Panc1 (cell line): ENCODE results near the gene LHX3. TPM values are rescaled to one million over a fixed set of nuclear protein-coding genes. Genes with fewer than 3 reads are reported as not detected.

ENCODE experiments used
- ATAC-seq: fragments of 200-7000 bp; cut with Tn5 transposase; 2 replicates; pipeline ENCODE4 v1.9.1; 2020; ENCODE audit warnings: mild to moderate bottlenecking, moderate library complexity
- BruUV-seq: library from RNA; stranded (reverse); fragments of 400-500 nt; replicated peaks from 2 replicates; lab custom pipeline; 2021; lab: Mats Ljungman, UMichigan
- CTCF ChIA-PET: fragments of 300-600 bp; sonication (Branson Sonifier 250); formaldehyde crosslinking; loops from one replicate; lab custom pipeline; 2022; ENCODE audit warnings: antibody characterized with exemption; lab: Charles Lee
- POLR2A ChIA-PET: fragments of 300-600 bp; sonication (Branson Sonifier 250); formaldehyde crosslinking; loops from one replicate; lab custom pipeline; 2022; ENCODE audit warnings: antibody characterized with exemption; lab: Charles Lee
- DNase-seq: peaks from one replicate; pipeline ENCODE4 v3.0.0-alpha.2; 2010; ENCODE audit warnings: low read depth, low spot score
- H3K27ac ChIP-seq: 2 replicates; pipeline ENCODE4 v1.5.1; 2011; ENCODE audit warnings: mild to moderate bottlenecking, low read length, inconsistent platforms
- H3K27me3 ChIP-seq: fragments of 200-500 bp; sonication (Bioruptor generic); 2 replicates; pipeline ENCODE4 v1.6.0; 2014; ENCODE audit warnings: low read length, inconsistent platforms; ENCODE audit not compliant: control insufficient read depth, insufficient read depth
- H3K36me3 ChIP-seq: fragments of 200-500 bp; sonication (Bioruptor generic); 2 replicates; pipeline ENCODE4 v1.5.1; 2014; ENCODE audit warnings: inconsistent platforms, mild to moderate bottlenecking, low read length, moderate library complexity; ENCODE audit not compliant: control insufficient read depth, insufficient read depth
- H3K4me1 ChIP-seq: 2 replicates; pipeline ENCODE4 v1.5.1; 2011; ENCODE audit warnings: inconsistent platforms, mild to moderate bottlenecking, low read length, moderate library complexity; ENCODE audit not compliant: control insufficient read depth, insufficient read depth
- H3K4me3 ChIP-seq, 2 experiments: 2 replicates each; pipeline ENCODE4 v1.5.1; 2011 to 2012; ENCODE audit warnings: low read depth in 2 of 2, low read length in 2 of 2, mild to moderate bottlenecking in 2 of 2, inconsistent platforms in 1 of 2, moderate library complexity in 1 of 2
- H3K9me3 ChIP-seq: fragments of 200-500 bp; sonication (Bioruptor generic); 2 replicates; pipeline ENCODE4 v1.5.1; 2014; ENCODE audit warnings: low read depth, mild to moderate bottlenecking, inconsistent platforms, low read length, moderate library complexity; ENCODE audit not compliant: control insufficient read depth, insufficient read depth
- POLR2AphosphoS5 ChIP-seq: IDR thresholded peaks from 2 replicates; pipeline ENCODE4 v1.6.1; 2012; ENCODE audit warnings: mild to moderate bottlenecking, low read depth, low read length, moderate library complexity
- SIN3A ChIP-seq: IDR thresholded peaks from 2 replicates; pipeline ENCODE4 v1.6.1; 2012; ENCODE audit warnings: low read depth, mild to moderate bottlenecking, low read length, moderate library complexity, borderline replicate concordance; ENCODE audit not compliant: insufficient read depth
- TCF7L2 ChIP-seq: IDR thresholded peaks from 2 replicates; pipeline ENCODE4 v1.6.1; 2011; ENCODE audit warnings: mild to moderate bottlenecking, low read depth, low read length, inconsistent platforms
- in situ Hi-C: cut with HindIII; loops from 2 replicates; pipeline ENCODE4 v1.10.0; 2016; ENCODE audit warnings: low sequenced_read_pairs, low pct_unique_long_range_greater_than_20kb
- intact Hi-C: fragments of 100-400 bp; cut with micrococcal nuclease; formaldehyde crosslinking; loops from one replicate; pipeline ENCODE4 v1.10.0; 2022; ENCODE audit not compliant: unreplicated experiment
- total RNA-seq: library from RNA; stranded (reverse); gene quantifications from one replicate; pipeline ENCODE4 v1.2.1, GENCODE V29; 2021; ENCODE audit not compliant: unreplicated experiment
- TF ChIP-seq, protein P1 (sequence below): fragments of 450-650 bp; IDR thresholded peaks from 2 replicates; pipeline ENCODE4 v1.5.1; 2017; ENCODE audit warnings: mild to moderate bottlenecking
- TF ChIP-seq, protein P2 (sequence below), 2 experiments: IDR thresholded peaks; 2 replicates each; pipeline ENCODE4 v1.6.1; 2011 to 2012; ENCODE audit warnings: low read depth in 2 of 2, control low read depth in 1 of 2, low read length in 1 of 2, mild to moderate bottlenecking in 1 of 2, moderate library complexity in 1 of 2; ENCODE audit not compliant: insufficient read depth in 1 of 2

Gene LHX3
- total RNA-seq, 1 experiment from 2014 or later = 0.13 TPM

DNA sequence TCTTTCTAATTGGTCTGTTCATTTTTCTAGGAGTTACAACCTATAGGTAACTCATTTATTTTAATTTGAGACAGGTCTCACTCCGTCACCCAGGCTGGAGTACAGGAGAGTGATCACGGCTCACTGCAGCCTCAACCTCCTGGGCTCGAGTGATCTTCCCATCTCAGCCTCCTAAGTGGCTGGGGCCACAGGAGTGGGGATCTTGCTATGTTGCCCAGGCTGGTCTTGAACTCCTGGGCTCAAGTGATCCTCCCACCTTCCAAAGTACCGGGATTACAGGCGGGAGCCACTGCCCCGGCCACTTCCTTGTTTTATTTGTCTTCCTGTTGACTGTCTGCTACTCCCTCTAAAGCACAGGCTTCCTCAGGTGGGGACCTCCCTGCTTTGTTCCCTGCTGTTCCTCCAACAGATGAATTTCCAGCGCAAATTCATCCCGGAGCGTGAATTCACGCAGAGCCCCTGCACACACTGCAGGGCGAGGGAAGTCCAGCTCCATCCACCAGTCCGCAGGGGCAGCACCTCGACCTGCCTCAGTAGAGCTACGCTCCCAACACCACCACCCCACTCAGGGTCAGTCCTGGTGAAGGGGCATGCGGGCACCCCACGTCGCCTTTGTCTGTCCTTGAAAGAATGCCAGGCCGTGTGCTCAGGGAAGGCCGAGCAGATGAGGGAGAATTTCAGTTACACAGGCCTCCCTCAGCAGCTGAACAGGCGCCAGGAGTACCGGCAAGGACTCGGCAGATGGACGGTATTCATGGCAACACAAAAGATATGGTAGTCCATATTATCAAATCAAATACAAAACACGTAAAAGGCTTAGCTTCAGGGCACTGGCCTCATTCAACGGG lies 34.4 kb upstream of the LHX3 start:
- Histone ChIP-seq H3K9me3 (no peaks in the 10 kb centered on the region), H3K27me3 (no peaks in the 10 kb centered on the region), H3K4me3 (no peak overlapping the region), H3K4me1 (peaks cover 7% of the 10 kb centered on the region), H3K36me3 (no peaks in the 10 kb centered on the region), H3K27ac (no peak overlapping the region)
- TF ChIP-seq, protein P1, sequence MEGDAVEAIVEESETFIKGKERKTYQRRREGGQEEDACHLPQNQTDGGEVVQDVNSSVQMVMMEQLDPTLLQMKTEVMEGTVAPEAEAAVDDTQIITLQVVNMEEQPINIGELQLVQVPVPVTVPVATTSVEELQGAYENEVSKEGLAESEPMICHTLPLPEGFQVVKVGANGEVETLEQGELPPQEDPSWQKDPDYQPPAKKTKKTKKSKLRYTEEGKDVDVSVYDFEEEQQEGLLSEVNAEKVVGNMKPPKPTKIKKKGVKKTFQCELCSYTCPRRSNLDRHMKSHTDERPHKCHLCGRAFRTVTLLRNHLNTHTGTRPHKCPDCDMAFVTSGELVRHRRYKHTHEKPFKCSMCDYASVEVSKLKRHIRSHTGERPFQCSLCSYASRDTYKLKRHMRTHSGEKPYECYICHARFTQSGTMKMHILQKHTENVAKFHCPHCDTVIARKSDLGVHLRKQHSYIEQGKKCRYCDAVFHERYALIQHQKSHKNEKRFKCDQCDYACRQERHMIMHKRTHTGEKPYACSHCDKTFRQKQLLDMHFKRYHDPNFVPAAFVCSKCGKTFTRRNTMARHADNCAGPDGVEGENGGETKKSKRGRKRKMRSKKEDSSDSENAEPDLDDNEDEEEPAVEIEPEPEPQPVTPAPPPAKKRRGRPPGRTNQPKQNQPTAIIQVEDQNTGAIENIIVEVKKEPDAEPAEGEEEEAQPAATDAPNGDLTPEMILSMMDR = no peak
- no peak for TF ChIP-seq SIN3A
- no peak for TF ChIP-seq POLR2AphosphoS5
- TF ChIP-seq, protein P2, sequence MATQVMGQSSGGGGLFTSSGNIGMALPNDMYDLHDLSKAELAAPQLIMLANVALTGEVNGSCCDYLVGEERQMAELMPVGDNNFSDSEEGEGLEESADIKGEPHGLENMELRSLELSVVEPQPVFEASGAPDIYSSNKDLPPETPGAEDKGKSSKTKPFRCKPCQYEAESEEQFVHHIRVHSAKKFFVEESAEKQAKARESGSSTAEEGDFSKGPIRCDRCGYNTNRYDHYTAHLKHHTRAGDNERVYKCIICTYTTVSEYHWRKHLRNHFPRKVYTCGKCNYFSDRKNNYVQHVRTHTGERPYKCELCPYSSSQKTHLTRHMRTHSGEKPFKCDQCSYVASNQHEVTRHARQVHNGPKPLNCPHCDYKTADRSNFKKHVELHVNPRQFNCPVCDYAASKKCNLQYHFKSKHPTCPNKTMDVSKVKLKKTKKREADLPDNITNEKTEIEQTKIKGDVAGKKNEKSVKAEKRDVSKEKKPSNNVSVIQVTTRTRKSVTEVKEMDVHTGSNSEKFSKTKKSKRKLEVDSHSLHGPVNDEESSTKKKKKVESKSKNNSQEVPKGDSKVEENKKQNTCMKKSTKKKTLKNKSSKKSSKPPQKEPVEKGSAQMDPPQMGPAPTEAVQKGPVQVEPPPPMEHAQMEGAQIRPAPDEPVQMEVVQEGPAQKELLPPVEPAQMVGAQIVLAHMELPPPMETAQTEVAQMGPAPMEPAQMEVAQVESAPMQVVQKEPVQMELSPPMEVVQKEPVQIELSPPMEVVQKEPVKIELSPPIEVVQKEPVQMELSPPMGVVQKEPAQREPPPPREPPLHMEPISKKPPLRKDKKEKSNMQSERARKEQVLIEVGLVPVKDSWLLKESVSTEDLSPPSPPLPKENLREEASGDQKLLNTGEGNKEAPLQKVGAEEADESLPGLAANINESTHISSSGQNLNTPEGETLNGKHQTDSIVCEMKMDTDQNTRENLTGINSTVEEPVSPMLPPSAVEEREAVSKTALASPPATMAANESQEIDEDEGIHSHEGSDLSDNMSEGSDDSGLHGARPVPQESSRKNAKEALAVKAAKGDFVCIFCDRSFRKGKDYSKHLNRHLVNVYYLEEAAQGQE (IDR thresholded peaks at IDR 0.05; ENCODE audit: insufficient read depth in 1 of 2, low read depth in 2 of 2, low read length in 1 of 2) = no peak
- no peak for TF ChIP-seq TCF7L2
- no TSS peak for BruUV-seq
- POLR2A ChIA-PET = no interaction called here
- intact Hi-C loops = no loop called here
- CTCF ChIA-PET = no interaction called here
- ATAC-seq (no peak), DNase-seq (no peak)
- in situ Hi-C loops = no loop called here

DNA sequence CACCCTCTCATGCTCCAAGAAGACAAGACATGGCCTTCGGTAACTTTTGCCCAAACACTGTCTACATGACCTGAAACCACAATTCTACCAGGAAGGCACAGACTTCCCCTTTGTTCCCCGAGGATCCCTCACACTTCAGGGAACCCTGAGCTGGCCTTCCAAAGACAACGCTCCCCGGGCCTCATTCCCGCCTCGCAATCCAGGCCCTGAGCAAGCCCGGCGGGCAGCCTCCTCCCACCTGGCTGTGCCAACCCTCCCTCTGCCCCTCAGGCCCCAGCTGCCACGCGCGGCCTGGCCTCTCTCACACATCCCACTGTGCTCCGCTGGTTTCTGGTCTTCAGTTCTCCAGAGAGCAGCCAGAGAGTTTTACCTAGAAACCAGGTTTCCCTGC lies 33.4 kb upstream of the LHX3 start:
- Histone ChIP-seq H3K27ac (no peak overlapping the region), H3K9me3 (no peaks in the 10 kb centered on the region), H3K36me3 (no peaks in the 10 kb centered on the region), H3K27me3 (no peaks in the 10 kb centered on the region), H3K4me1 (no peaks in the 10 kb centered on the region), H3K4me3 (no peak overlapping the region)
- no peak for ATAC-seq
- intact Hi-C loops (no loop called here), in situ Hi-C loops (no loop called here)
- ChIA-PET CTCF (no interaction called here), POLR2A (no interaction called here)
- TF ChIP-seq SIN3A (no peak), TCF7L2 (no peak), POLR2AphosphoS5 (no peak)
- TF ChIP-seq, protein P1 = no peak
- TF ChIP-seq, protein P2 (IDR thresholded peaks at IDR 0.05; ENCODE audit: insufficient read depth in 1 of 2, low read depth in 2 of 2, low read length in 1 of 2) = no peak
- BruUV-seq = no TSS peak
- DNase-seq = no peak
